ENCODE results near the gene UNC79.
"Not testable (repeated sequence)": the region's sequence is repeated elsewhere in the genome, so short reads cannot be mapped to it uniquely, and the experiment has no call there.

The UNC79 gene

GRCh38 chr14:93496856-93497741 lies 66.4 kb downstream of the UNC79 start:
- no peak for DNase-seq

GRCh38 chr14:93510056-93510455 lies 79.3 kb downstream of the UNC79 start:
- DNase-seq: no peak

GRCh38 chr14:93511001-93511400 lies 80.3 kb downstream of the UNC79 start:
- no peak for DNase-seq

GRCh38 chr14:93520053-93520607 lies 89.4 kb downstream of the UNC79 start:
- DNase-seq: no peak

- no peak for DNase-seq
Measured at GRCh38 chr14:93522221-93522620, 91.5 kb downstream of the UNC79 start.

- not testable (repeated sequence) for DNase-seq
Measured at GRCh38 chr14:93525216-93525615, 94.5 kb downstream of the UNC79 start.

- DNase-seq: no peak
Measured at GRCh38 chr14:93525696-93526451, 95.1 kb downstream of the UNC79 start.

GRCh38 chr14:93527203-93527607 lies 96.5 kb downstream of the UNC79 start:
- DNase-seq: no peak

GRCh38 chr14:93528884-93529558 lies 98.3 kb downstream of the UNC79 start:
- no peak for DNase-seq

GRCh38 chr14:93531644-93532043 lies 100.9 kb downstream of the UNC79 start:
- no peak for DNase-seq

- DNase-seq: no peak
Measured at GRCh38 chr14:93532541-93532940, 101.8 kb downstream of the UNC79 start.

GRCh38 chr14:93533437-93533836 lies 102.7 kb downstream of the UNC79 start:
- no peak for DNase-seq

GRCh38 chr14:93533842-93534241 lies 103.1 kb downstream of the UNC79 start:
- DNase-seq: no peak

- no peak for DNase-seq
Measured at GRCh38 chr14:93535537-93535936, 104.8 kb downstream of the UNC79 start.

GRCh38 chr14:93536945-93537344 lies 106.2 kb downstream of the UNC79 start:
- DNase-seq: no peak

- no peak for DNase-seq
Measured at GRCh38 chr14:93537951-93538350, 107.2 kb downstream of the UNC79 start.

- no peak for DNase-seq
Measured at GRCh38 chr14:93538413-93538812, 107.7 kb downstream of the UNC79 start.

- no peak for DNase-seq
Measured at GRCh38 chr14:93540235-93540634, 109.5 kb downstream of the UNC79 start.

GRCh38 chr14:93543766-93544165 lies 113.0 kb downstream of the UNC79 start:
- no peak for DNase-seq

- DNase-seq: no peak
Measured at GRCh38 chr14:93544212-93544611, 113.5 kb downstream of the UNC79 start.

GRCh38 chr14:93546642-93547041 lies 115.9 kb downstream of the UNC79 start:
- no peak for DNase-seq

- DNase-seq: no peak
Measured at GRCh38 chr14:93548102-93548843, 117.5 kb downstream of the UNC79 start.
